K562 (cell line): Measurements from ENCODE around the gene SLC39A12. TPM values are rescaled to one million over a fixed set of nuclear protein-coding genes. Genes with fewer than 3 reads are reported as not detected.

Experiments used
- ATAC-seq: fragments of 200-7000 bp; cut with Tn5 transposase; 3 replicates; pipeline ENCODE4 v1.9.1; 2020; ENCODE audit warnings: moderate library complexity
- BruUV-seq: library from RNA; stranded (reverse); fragments of 400-500 nt; replicated peaks from 2 replicates; lab custom pipeline; 2021; lab: Mats Ljungman, UMichigan
- CTCF ChIA-PET: fragments of 300-600 bp; formaldehyde crosslinking; extraction: SDS; loops from one replicate; lab custom pipeline; 2021; ENCODE audit warnings: low intra/inter-chr PET ratio; lab: Yijun Ruan, JAX
- POLR2A ChIA-PET: fragments of 300-600, 350-650 bp; sonication (Branson Sonifier 250); formaldehyde crosslinking; extraction: SDS; loops from one replicate; lab custom pipeline; 2021; ENCODE audit warnings: antibody characterized with exemption, inconsistent platforms; lab: Yijun Ruan, JAX
- DNase-seq, 4 experiments: peaks; one replicate each; pipeline versions ENCODE4 v3.0.0 to v3.0.0-alpha.2; 2011 to 2018; ENCODE audit warnings: low spot score in 3 of 4, mixed read lengths in 3 of 4; ENCODE audit errors: extremely low read depth in 1 of 4
- FAIRE-seq: peaks from 2 replicates; lab custom pipeline; 2011; peaks lifted over from hg19 to GRCh38; lab: Jason Lieb, UNC
- H2AFZ ChIP-seq: 2 replicates; pipeline ENCODE4 v1.6.0; 2011; ENCODE audit warnings: low read depth, low read length, control low read depth, inconsistent platforms
- H3K27ac ChIP-seq: fragments of 200-600 bp; 3 replicates; pipeline ENCODE4 v1.8.0; 2011; ENCODE audit warnings: low read depth, mild to moderate bottlenecking, control low read depth, inconsistent platforms, low read length, moderate library complexity, mixed read lengths; ENCODE audit errors: extremely low read depth
- H3K27me3 ChIP-seq, 2 experiments: fragments of 300-600 bp in 1 of 2; 2 replicates in 1 of 2; 3 replicates in 1 of 2; pipeline versions ENCODE4 v1.6.0 to v1.8.0; 2011; ENCODE audit warnings: inconsistent platforms in 2 of 2, low read length in 2 of 2, mild to moderate bottlenecking in 1 of 2, mixed read lengths in 1 of 2, moderate library complexity in 1 of 2; ENCODE audit not compliant: control insufficient read depth in 2 of 2, insufficient read depth in 2 of 2
- H3K36me3 ChIP-seq: fragments of 300-600 bp; 3 replicates; pipeline ENCODE4 v1.8.0; 2011; ENCODE audit warnings: mild to moderate bottlenecking, low read length, inconsistent platforms; ENCODE audit not compliant: control insufficient read depth, insufficient read depth
- H3K4me1 ChIP-seq, 2 experiments: fragments of 200-600 bp in 1 of 2; replicated peaks in 1 of 2; 2 replicates in 1 of 2; 3 replicates in 1 of 2; pipeline versions ENCODE4 v1.5.1 to v1.8.0; 2011; ENCODE audit warnings: inconsistent platforms in 2 of 2, low read length in 2 of 2, mild to moderate bottlenecking in 1 of 2, mixed read lengths in 1 of 2, moderate library complexity in 1 of 2; ENCODE audit not compliant: control insufficient read depth in 2 of 2, insufficient read depth in 2 of 2
- H3K4me2 ChIP-seq: 2 replicates; pipeline ENCODE4 v1.6.1; 2011; ENCODE audit warnings: low read length, control low read depth, inconsistent platforms, mixed read lengths; ENCODE audit not compliant: insufficient read depth
- H3K4me3 ChIP-seq: fragments of 200-600 bp; sonication (generic), shearing (Covaris generic); 2 replicates; pipeline ENCODE4 v1.5.1; 2016; ENCODE audit warnings: control low read depth, inconsistent platforms
- H3K79me2 ChIP-seq: fragments of 200-600 bp; 3 replicates; pipeline ENCODE4 v1.8.0; 2011; ENCODE audit warnings: low read length, inconsistent platforms; ENCODE audit not compliant: control insufficient read depth, insufficient read depth
- H3K9ac ChIP-seq, 2 experiments: 2 replicates each; pipeline versions ENCODE4 v1.6.0 to v1.6.1; 2011; ENCODE audit warnings: low read depth in 2 of 2, low read length in 2 of 2, control low read depth in 1 of 2, inconsistent platforms in 1 of 2, mild to moderate bottlenecking in 1 of 2, mixed read lengths in 1 of 2; ENCODE audit not compliant: insufficient read depth in 1 of 2
- H3K9me1 ChIP-seq: one replicate; pipeline ENCODE4 v1.6.0; 2011; ENCODE audit warnings: inconsistent platforms, mild to moderate bottlenecking, low read length, moderate library complexity; ENCODE audit not compliant: control insufficient read depth, insufficient read depth
- H3K9me3 ChIP-seq: replicated peaks from 2 replicates; pipeline ENCODE4 v1.5.1; 2011; ENCODE audit warnings: low read depth, low read length, inconsistent platforms; ENCODE audit not compliant: control insufficient read depth, insufficient read depth
- H4K20me1 ChIP-seq: replicated peaks from 2 replicates; pipeline ENCODE4 v1.6.1; 2011; ENCODE audit warnings: low read length, inconsistent platforms, mixed read lengths; ENCODE audit not compliant: control insufficient read depth, insufficient read depth
- HNRNPL ChIP-seq: fragments of 200-400 bp; formaldehyde crosslinking; IDR thresholded peaks from 2 replicates; pipeline ENCODE4 v1.6.1; 2017; ENCODE audit warnings: low read depth, mild to moderate bottlenecking, low read length
- KDM4B ChIP-seq, 2 experiments: fragments of 450-650 bp in 1 of 2; sonication (generic) in 1 of 2; IDR thresholded peaks; 2 replicates each; pipeline ENCODE4 v1.6.1; 2016 to 2017; ENCODE audit warnings: borderline replicate concordance in 2 of 2, antibody characterized with exemption in 1 of 2, low read depth in 1 of 2, mild to moderate bottlenecking in 1 of 2
- NFE2L1 ChIP-seq: fragments of 450-650 bp; IDR thresholded peaks from 2 replicates; pipeline ENCODE4 v1.6.1; 2016; ENCODE audit warnings: missing genetic modification characterization, low read depth, mild to moderate bottlenecking, missing compliant biosample characterization, moderate library complexity, borderline replicate concordance
- TGIF2 ChIP-seq: sonication (generic); formaldehyde crosslinking; IDR thresholded peaks from 2 replicates; pipeline ENCODE4 v1.8.1; 2022; ENCODE audit warnings: mild to moderate bottlenecking, missing genetic modification reagents, moderate library complexity
- WGBS: fragments of 100-300 bp; shearing (Covaris generic); methylation state at CpG from one replicate; pipeline ENCODE4 v1.1.6; 2016; ENCODE audit warnings: low coverage, mixed read lengths; ENCODE audit not compliant: insufficient coverage; ENCODE audit errors: missing lambda C conversion rate; 5-methylcytosine and 5-hydroxymethylcytosine counted together
- in situ Hi-C: fragments of 300-500 bp; cut with MboI; formaldehyde crosslinking; loops from 4 replicates; pipeline ENCODE4 v1.15.0; 2018; ENCODE audit warnings: inconsistent platforms, mixed read lengths
- intact Hi-C: fragments of 100-400 bp; cut with micrococcal nuclease; formaldehyde crosslinking; loops from 2 replicates; pipeline ENCODE4 v1.14.2; 2022
- polyA plus RNA-seq, 8 experiments: library from polyadenylated mRNA; depleted of rRNA in 4 of 8; stranded (reverse) in 5 of 8; unstranded in 3 of 8; fragments of >200 nt; fragmentation: Nextera tagmentation in 2 of 8; fragmentation: Illumina TruSeq in 1 of 8; extraction: Ambion mirVana in 2 of 8; extraction: Trizol in 1 of 8; gene quantifications; 2 replicates each; pipeline versions ENCODE4 v1.2.1 to v1.2.3, GENCODE V29; 2011 to 2014; ENCODE audit warnings: inconsistent platforms in 1 of 8, missing spikeins in 1 of 8
- total RNA-seq, 7 experiments: library from RNA; depleted of rRNA in 6 of 7; stranded (reverse); fragments of >200 nt in 6 of 7; fragmentation: Illumina TruSeq in 2 of 7; extraction: Trizol in 2 of 7; gene quantifications; 2 replicates each; pipeline versions ENCODE4 v1.2.1 to v1.2.3, GENCODE V29; 2011 to 2021; ENCODE audit warnings: low replicate concordance in 1 of 7
- TF ChIP-seq, protein P1 (sequence below): fragments of 450-650 bp; IDR thresholded peaks from 2 replicates; pipeline ENCODE4 v1.6.1; 2016; ENCODE audit warnings: low read depth, mild to moderate bottlenecking, moderate library complexity

The SLC39A12 gene
- total and polyA plus RNA-seq, 9 of the 15 experiments (the other 6 are each of a cell fraction or from before 2014, with no cell fraction given), result not detected

GRCh38 chr10:18071591-18071990, 119.9 kb downstream of the SLC39A12 start:
- in situ Hi-C loops (no loop called here), intact Hi-C loops (no loop called here)
- BruUV-seq, result no TSS peak
- Histone ChIP-seq H3K36me3 (no peaks in the 10 kb centered on the region), H3K9me3 (no peaks in the 10 kb centered on the region), H3K9ac (no peak overlapping the region), H2AFZ (no peak overlapping the region), H3K27ac (no peak overlapping the region), H3K4me2 (no peak overlapping the region), H3K4me3 (no peak overlapping the region), H3K27me3 (no peaks in the 10 kb centered on the region; a peak in 2 of 5 replicates), H3K9me1 (no peaks in the 10 kb centered on the region), H3K79me2 (no peaks in the 10 kb centered on the region), H3K4me1 (no peaks in the 10 kb centered on the region), H4K20me1 (no peaks in the 10 kb centered on the region)
- DNase-seq (no peak), ATAC-seq (no peak), FAIRE-seq (no peak)
- ChIA-PET POLR2A (no interaction called here), CTCF (no interaction called here)
- WGBS, result 3% methylated on average over 2 of the region's 2 CpGs
- TF ChIP-seq, protein P1, sequence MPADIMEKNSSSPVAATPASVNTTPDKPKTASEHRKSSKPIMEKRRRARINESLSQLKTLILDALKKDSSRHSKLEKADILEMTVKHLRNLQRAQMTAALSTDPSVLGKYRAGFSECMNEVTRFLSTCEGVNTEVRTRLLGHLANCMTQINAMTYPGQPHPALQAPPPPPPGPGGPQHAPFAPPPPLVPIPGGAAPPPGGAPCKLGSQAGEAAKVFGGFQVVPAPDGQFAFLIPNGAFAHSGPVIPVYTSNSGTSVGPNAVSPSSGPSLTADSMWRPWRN, result no peak
- no peak for TF ChIP-seq KDM4B (IDR thresholded peaks at IDR 0.05; ENCODE audit: borderline replicate concordance in 2 of 2, low read depth in 1 of 2)

GRCh38 chr10:18073314-18073713, 121.6 kb downstream of the SLC39A12 start:
- no peak for ATAC-seq
- H3K27ac ChIP-seq, result no peak overlapping the region
- FAIRE-seq, result no peak
- DNase-seq, result no peak
- no peaks in the 10 kb centered on the region for H3K79me2 ChIP-seq
- intact Hi-C loops (no loop called here), in situ Hi-C loops (no loop called here)
- 6% methylated on average over 3 of the region's 3 CpGs for WGBS
- no peak overlapping the region for H3K4me3 ChIP-seq
- no peaks in the 10 kb centered on the region for H3K9me1 ChIP-seq
- H2AFZ ChIP-seq, result no peak overlapping the region
- no TSS peak for BruUV-seq
- no peaks in the 10 kb centered on the region for H3K4me1 ChIP-seq
- H4K20me1 ChIP-seq, result no peaks in the 10 kb centered on the region
- CTCF ChIA-PET, result no interaction called here
- no peaks in the 10 kb centered on the region for H3K36me3 ChIP-seq
- H3K4me2 ChIP-seq, result no peak overlapping the region
- no peak overlapping the region for H3K9ac ChIP-seq
- H3K9me3 ChIP-seq, result no peaks in the 10 kb centered on the region
- no peaks in the 10 kb centered on the region; a peak in 2 of 5 replicates for H3K27me3 ChIP-seq
- POLR2A ChIA-PET, result interaction anchor here (0.6 to 0.7 kb wide), 2 partner anchors 78 to 1501 kb away, joined by 3 read pairs; no protein-coding TSS in a partner anchor
- TF ChIP-seq TGIF2 (CRISPR knock-in tag) (no peak), NFE2L1 (no peak), HNRNPL (no peak)
- TF ChIP-seq, all 486 proteins: peak for 0
